Transverse colon (tissue), 3 donors: ENCODE results near the gene LHB.

Source experiments
- CTCF ChIP-seq, 5 experiments: fragments of 200-600 bp in 3 of 5; fragments of 450-650 bp in 2 of 5; sonication (generic) in 3 of 5; IDR thresholded peaks; 1 replicate in 2 of 5; 2 replicates in 3 of 5; pipeline ENCODE4 v1.5.1; 2016 to 2017; ENCODE audit warnings: antibody characterized with exemption in 5 of 5, inconsistent platforms in 3 of 5, mild to moderate bottlenecking in 2 of 5, moderate library complexity in 1 of 5
- EP300 ChIP-seq: sonication (generic); formaldehyde crosslinking; IDR thresholded peaks from one replicate; pipeline ENCODE4 v1.6.1; 2017; ENCODE audit warnings: antibody characterized with exemption, low read depth

GRCh38 chr19:49010453-49010852 is 6.4 kb downstream of the LHB start:
- TF ChIP-seq CTCF (IDR thresholded peaks at IDR 0.05) (no peak), EP300 (no peak)
